Cardiac septum (tissue), 1 donor: Measurements from ENCODE around the gene CHST15. TPM values are rescaled to one million over a fixed set of nuclear protein-coding genes. Genes with fewer than 3 reads are reported as not detected.

Experiments
- DNase-seq: peaks from one replicate; pipeline ENCODE4 v3.0.0-alpha.2; 2020; ENCODE audit warnings: low spot score
- intact Hi-C: fragments of 100-400 bp; cut with DNase I; formaldehyde crosslinking; loops from one replicate; pipeline ENCODE4 v1.14.0; 2022
- total RNA-seq: library from RNA; stranded (reverse); fragmentation: NEBNext Ultra II Directional; extraction: Animal tissue kit (Norgen Biotek cat#: 25700); gene quantifications from one replicate; pipeline ENCODE4 v1.2.1, GENCODE V29; 2021
- donor health status: DM: no; HTN: no; CAD: no.

Gene CHST15
- total RNA-seq, 1 donor from 2014 or later = 5.4 TPM

- intact Hi-C loops = loop anchor here (10.0 kb wide), 1 partner anchor 920 kb away; no protein-coding TSS in a partner anchor
- DNase-seq = no peak
Observed at GRCh38 chr10:123964953-123965352, 128.4 kb downstream of the CHST15 start.

GRCh38 chr10:123962756-123963530 is 130.5 kb downstream of the CHST15 start:
- intact Hi-C loops = loop anchor here (10.0 kb wide), 1 partner anchor 918 kb away; no protein-coding TSS in a partner anchor
- no peak for DNase-seq

- intact Hi-C loops = no loop called here
- no peak for DNase-seq
Observed at GRCh38 chr10:123958241-123958640, 135.2 kb downstream of the CHST15 start.

Other genes with a start within 250 kb of the CHST15 start
- gene CPXM2, start 201.8 kb downstream of the CHST15 start, total RNA-seq = 11.2 TPM